HG03571 (cell line): ENCODE measurements around the gene RAB1B.
"Not testable (repeated sequence)": the region's sequence is repeated elsewhere in the genome, so short reads cannot be mapped to it uniquely, and the experiment has no call there.

ENCODE experiments used
- ATAC-seq: cut with Tn5 transposase; IDR thresholded peaks from one replicate; pipeline ENCODE4 v1.9.1; 2021; ENCODE audit not compliant: unreplicated experiment

RAB1B gene

GRCh38 chr11:66317723-66318599, 49.5 kb downstream of the RAB1B start:
- ATAC-seq: no peak

GRCh38 chr11:66318600-66318970, 50.1 kb downstream of the RAB1B start:
- no peak for ATAC-seq

GRCh38 chr11:66320289-66320688, 51.9 kb downstream of the RAB1B start:
- not testable (repeated sequence) for ATAC-seq

GRCh38 chr11:66320748-66321147, 52.3 kb downstream of the RAB1B start:
- not testable (repeated sequence) for ATAC-seq

DNA sequence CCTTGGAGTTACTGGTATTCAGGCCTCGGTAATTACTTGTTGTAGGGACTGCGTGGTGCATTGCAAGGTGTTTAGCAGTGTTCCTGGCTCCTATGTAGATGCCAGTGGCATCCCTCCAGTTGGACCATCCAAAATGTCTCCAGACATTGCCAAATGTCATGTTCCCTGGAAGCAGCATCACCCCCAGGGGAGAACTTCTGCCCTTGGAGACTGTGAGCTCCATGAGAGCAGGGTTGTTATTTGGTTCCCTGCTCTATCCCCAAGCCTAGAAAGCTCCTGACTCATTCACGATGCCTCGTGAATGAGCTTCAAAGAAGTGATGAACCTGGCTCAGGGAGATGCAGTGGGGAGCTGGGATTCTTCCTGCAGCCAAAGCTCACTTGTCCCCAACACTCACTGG, 53.2 kb downstream of the RAB1B start:
- ATAC-seq: no peak

DNA sequence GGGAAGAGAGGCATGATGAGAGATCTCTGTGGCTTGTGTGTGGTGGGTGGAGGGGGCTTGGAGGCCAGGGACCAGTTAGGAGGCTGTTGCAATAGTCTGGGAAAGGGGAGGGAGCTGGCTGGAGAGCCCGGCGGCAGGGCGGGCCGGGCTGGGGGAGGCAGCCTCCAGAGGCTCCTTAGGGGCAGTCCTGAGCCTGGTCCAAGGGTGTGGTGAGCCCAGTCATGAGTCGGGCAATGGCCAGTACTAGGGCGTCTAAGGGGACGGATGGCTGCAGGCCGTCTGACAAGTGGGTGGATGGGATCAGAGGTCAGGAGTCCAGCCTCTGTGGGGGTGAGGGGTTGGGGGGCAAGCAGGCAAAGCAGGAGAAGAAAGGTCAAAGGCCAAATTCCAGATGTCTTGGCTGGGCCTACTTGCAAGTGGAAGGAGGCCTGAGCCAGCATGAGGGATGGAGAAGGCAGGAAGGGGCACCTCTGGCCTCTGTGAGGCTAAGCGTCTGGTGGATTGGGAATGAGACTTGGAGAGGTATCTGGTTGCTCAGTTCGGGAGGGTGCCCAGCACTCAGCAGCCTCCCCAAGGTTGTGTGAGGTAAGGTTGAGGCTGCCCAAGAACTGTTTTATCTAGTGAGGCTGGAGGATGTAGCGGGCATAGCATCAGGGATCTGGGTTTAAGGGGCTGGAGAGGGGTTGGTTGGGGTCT, 54.4 kb downstream of the RAB1B start:
- ATAC-seq: no peak

DNA sequence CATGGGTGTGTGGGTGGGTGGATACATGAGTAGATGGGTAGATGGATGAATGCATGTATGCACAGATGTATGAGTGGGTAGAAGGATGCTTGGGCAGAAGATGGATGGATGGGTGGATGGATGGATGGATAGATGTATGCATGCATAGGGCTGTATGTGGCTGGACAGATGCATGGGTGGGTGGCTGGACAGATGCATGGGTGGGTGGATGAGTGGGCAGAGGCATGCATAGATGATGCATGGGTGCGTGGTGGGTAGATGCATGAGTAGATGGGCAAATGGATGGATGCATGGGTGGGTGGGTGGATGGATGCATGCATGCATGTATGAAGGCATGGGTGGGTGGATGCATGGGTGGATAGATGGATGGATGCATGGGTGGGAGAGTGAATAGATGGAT, 55.2 kb downstream of the RAB1B start:
- ATAC-seq: no peak

- ATAC-seq: no peak
Measured at GRCh38 chr11:66324664-66325063, 56.2 kb downstream of the RAB1B start.

GRCh38 chr11:66325263-66325671, 56.8 kb downstream of the RAB1B start:
- ATAC-seq: no peak

DNA sequence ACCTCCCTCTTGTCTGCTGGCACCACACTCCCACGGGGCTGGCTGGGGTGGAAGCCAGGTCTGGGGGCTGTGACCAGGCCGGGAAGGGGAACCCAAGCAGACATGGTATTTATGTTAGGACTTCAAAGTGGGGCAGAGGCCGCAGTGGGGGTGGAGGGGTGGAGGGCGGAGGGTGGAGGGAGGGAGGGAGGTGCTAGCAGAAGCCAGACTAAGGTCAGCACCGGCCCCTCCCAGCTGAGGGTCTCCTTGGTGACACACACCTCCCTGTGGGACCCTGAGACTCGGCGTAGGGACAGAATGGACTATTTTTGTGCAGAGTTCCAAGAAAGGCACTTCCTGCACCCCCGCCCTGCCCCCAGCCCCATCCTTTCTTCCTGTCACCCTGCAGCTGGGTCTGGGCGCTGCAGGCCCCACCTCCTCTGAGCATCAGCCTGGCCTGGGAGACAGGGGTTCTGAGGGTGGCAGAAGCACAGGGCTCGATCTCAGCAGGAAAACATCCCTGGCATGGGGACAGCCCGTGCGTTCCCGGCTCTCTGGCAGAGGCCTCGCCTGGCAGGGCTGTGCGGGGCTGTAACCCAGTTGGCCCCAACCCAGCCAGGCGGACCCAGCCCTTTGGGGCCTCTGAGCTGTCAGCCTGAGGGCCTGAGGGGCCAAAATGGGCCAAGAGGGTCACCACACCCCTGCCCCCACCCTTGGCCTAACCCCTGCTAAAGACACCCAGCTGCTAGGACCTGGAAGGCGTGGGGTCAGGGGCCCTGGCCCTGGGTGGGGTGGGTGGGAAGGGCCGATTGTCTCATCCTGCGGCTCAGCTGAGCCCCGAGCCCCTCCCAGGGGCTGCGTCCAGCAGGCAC, 58.0 kb downstream of the RAB1B start:
- no peak for ATAC-seq
